ENCODE results near the gene SIPA1L3. TPM values are rescaled to one million over a fixed set of nuclear protein-coding genes. Genes with fewer than 3 reads are reported as not detected.
A peak's percentile ranks its signal among the peaks of the same experiment; 100 is the strongest.

The SIPA1L3 gene
- polyA plus RNA-seq, 12 donors, result 6.8 to 24.9 (median 9.1) TPM; not detected in 1

DNA sequence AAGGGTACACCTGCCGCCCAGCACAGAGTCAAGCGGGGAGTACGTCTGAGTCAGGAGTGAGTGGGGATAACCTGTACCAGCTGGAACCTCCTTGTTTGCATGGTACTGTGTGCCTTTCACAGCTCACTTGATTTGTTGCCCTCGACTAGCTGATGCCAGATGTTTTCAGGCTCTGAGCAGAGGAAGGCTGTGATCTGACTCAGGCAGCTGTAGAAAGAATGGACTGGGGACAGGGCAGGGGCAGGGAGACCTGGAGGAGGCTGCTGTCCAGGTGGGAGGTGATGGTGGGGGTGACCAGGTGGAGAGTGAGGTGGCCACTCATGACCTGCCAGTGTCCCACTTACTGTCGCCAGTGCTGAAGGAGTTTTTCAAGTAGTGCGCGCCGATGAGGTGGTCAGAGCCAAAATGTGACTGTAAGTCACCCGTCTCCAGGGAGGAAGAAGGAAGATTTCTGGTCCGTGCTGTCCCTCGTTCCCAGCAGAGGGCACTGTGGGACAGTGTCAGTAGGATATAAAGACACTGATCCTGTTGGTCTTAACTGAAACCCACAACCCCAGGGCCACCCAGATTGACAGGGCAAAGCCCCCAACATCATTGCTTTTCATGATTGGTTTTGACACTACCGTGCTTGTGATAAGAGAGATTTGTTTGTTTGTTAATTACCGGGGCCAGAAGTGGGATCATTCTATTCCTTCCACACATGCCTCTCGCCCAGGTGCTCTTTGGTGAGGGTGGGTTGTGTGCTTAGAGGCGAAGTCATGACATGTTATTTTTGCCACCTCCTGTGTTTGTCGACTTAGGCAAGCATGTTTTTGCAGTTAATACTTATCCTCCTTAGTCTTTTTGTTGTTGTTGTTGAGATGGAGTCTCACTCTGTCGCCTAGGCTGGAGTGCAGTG, 188.7 kb downstream of the SIPA1L3 start:
- DNase-seq, result peak; percentile 64

DNA sequence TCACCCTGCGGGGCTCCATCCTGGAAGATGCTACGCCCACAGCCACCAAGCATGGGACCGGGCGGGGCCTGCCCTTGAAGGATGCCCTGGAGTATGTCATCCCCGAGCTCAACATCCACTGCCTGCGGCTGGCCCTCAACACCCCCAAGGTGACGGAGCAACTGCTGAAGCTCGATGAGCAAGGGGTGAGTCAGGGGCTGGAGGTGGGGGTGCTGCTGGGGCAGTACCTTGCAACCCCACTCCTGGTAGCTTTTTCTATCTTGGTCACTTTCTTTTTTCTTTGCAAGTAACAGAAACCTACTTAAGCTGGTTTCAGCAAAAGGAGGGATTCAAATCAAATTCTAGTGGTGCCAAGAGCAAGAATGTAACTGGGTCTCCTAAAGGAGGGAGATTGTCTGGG, 193.0 kb downstream of the SIPA1L3 start:
- DNase-seq, result no peak

- no peak for DNase-seq
Observed at GRCh38 chr19:38100589-38100988, 193.6 kb downstream of the SIPA1L3 start.

DNA sequence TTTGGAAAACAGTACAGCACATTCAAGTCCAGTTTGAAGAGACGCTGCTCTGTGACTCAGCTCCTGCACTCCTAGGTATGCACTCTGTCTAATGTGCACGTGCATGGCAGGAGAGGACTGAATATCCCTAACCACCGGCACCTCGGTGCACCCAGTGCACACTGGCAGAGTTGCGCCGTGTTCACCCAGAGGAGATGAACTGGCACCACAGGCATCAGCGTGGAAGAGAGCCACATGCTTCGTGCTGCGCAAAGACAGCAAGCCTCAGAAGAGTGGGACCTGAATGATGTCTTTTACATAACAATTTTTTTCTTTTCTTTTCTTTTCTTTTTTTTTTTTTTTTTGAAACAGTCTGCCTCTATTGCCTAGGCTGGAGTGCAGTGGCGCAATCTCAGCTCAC, 194.7 kb downstream of the SIPA1L3 start:
- no peak for DNase-seq

- no peak for DNase-seq
Observed at GRCh38 chr19:38105574-38105973, 198.6 kb downstream of the SIPA1L3 start.

DNA sequence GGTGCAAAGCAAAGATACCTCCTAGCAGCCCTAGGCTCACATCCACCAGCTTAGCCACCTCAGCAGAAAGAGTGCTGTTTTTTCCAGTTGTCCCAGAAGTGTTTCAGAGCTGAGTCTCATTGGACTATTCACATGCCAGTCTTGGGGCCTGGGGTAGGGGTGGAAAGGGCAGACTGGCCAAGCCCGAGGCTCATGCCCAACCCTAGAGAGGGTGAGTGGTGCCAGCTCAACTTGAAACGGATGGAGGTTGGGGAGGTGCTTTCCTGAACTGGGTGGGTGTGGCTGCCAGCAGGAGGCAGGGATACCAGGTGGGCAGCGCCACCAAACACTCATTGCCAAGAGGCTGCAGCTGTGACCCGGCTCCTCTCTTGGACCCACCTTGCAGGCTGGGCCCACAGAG, 200.1 kb downstream of the SIPA1L3 start:
- DNase-seq, result no peak

DNA sequence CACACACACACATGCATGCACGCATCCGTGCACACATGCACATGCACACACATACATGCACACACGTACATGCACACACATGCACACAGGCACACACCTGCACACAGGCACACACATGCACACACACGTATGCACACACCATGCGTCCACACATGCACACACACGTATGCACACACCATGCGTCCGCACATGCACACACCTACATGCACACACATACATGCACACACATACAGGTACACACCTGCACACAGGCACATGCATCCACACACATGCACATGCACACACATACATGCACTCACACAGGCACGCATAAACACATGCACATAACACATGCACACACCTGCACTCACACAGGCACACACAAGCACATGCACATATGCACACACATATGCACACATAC, 204.9 kb downstream of the SIPA1L3 start:
- no peak for DNase-seq

DNA sequence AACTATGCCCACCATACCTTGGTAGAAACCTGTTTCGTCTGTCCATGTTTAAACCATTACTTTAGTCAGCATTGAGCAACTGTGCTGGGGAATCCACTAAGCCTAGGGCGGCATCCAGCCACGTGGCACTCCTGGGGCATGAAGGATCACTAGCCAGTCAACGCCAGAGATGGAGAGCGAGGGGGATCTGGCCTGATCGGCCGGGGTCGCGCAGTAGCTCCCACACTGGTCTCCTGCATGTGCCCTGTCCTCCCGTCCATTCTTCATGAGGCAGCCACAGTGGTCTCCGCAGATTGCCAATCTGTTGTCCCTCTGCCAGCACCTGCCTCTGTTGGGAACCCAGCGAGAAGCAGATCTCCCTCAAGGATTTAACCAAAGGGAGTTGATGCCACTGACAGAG, 207.6 kb downstream of the SIPA1L3 start:
- DNase-seq, result no peak

DNA sequence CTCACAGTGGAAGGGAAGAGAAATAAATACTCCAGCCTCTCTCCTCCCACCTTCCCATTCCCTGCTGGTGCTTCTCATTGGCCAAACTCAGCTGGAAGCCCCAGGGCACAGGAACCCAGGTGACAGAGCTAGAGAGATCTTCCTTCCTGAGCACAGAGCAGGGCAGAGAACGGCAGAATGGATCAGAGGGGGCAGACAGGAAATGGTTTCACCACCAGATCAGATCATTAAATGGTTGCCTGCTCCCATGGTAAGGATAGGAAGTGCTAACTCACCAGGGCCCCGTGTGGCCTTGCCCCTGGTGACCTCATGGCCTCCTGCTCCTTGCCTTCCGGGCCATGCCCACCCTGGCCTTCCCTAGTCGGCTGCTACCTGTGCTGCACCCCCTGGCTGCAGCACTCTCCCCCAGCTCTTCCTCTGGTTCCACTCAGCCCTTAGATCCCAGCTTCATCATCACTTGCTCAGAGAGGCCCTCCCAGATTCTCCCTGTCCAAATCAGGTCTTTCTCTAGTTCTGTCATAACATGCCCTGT, 208.3 kb downstream of the SIPA1L3 start:
- no peak for DNase-seq

GRCh38 chr19:38118176-38118575, 211.2 kb downstream of the SIPA1L3 start:
- DNase-seq, result no peak

- no peak for DNase-seq
Observed at GRCh38 chr19:38120471-38121025, 213.5 kb downstream of the SIPA1L3 start.

DNA sequence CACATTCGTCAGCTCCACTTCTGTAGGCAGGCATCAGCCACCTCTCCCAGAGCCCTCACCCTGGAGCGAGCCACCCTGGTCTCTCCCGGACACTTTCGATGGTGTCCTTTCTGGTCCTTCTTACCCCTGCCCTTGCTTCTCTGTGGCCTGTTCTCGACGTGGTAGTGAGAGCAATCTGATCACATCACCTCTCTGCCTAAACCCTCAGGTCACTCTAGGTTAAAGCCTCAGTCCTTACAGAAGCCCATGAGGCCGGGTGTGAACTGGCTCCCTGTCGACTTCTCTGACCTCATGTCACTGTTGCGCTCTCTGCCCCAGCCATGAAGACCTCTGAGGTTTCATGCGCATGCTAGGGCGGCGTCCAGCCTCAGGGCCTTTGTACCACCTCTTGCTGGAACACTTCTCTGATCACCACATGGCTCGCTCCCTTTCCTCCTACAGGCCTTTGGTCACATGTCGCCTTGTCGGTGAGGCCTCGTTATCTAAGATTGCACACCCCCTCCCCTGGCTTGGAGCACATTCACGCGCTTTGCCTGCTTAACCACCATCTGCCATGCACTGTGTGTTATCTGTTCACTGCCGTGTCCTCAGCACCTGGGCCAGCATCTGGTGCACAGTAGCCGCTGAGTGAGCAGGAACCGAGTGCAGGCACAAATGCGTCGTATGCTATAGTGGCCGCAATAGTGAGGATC, 215.5 kb downstream of the SIPA1L3 start:
- no peak for DNase-seq

- no peak for DNase-seq
Observed at GRCh38 chr19:38125238-38125637, 218.2 kb downstream of the SIPA1L3 start.

- no peak for DNase-seq
Observed at GRCh38 chr19:38130399-38130798, 223.4 kb downstream of the SIPA1L3 start.

DNA sequence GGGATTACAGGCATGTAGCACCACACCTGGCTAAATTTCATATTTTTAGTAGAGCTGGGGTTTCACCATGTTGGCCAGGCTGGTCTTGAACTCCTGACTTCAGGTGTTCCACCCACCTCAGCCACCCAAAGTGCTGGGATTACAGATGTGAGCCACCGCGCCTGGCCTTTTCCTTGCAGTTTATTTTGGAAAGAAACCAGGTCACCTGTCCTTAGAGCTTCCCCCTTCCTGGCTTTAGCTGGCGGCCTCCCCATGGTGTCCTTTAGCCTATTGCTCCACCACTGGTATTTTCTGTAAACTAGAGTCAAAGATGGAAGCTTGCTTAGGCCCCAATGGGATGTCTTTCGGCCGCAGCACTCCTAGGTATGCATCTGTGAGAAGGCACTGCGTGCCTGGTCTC, 225.8 kb downstream of the SIPA1L3 start:
- DNase-seq, result no peak

GRCh38 chr19:38133319-38133718, 226.3 kb downstream of the SIPA1L3 start:
- DNase-seq, result no peak

DNA sequence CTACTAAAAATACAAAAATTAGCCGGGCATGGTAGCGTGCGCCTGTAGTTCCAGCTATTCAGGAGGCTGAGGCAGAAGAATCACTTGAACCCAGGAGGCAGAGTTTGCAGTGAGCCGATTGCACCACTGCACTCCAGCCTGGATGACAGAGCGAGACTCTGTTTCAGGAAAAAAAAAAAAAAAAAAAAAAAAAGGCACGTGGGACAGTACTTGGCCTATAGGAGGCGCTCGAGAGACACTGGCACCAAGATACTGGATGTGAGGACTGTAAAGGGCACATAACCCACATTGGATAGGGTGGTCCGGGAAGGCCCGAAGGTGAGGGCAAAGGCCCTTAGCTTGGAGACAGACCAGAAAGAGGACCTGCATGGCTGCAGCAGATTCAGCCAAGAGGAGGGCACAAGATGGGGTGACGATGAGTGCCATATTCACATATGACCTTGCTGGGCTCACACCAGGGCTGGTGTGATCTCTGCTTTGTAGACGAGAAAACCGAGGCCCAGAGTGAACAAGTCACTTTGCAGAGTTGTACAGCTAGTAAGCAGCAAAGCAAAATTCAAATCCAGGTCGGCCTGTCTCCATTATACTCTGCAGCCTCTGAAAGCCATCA, 227.6 kb downstream of the SIPA1L3 start:
- no peak for DNase-seq

DNA sequence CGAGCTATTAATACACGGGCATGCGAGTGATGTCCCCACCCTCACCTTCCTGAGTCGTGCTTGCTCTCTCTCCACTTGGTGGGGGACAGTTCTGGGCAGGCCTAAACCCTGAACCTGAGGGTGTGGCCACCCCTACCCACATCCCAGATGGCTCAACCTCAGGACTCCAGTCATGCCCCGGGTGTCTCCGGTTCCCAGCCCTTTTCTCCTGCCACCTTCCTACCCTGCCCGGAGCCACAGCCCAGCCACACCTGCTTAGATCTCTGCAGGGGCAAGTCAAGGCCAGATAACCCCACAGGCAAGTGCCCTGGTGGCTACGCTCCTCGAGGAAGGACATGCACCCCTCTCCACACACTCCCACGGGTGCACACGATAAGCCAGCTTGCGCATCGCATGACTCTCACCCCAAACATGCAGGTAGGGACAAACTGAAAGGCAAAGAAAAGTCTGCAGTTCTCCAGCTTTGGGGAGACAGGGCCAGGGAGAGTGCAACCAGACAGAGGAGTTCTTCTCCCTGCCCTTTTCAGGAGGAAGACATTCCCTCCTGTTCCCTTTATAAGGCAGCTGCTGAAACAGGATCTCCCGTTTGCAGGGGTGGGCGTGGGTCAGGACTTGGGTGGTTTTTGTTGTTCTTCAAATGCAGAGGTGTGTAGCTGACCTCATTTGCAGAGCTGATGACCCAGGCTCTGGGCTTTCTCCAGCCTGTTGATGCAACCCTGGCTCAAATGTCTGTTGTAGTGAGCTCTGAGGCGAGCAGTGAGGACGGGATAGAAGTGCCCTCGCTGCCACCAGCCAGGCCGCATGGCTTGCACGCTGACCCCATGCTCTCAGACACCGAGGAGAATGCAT, 228.4 kb downstream of the SIPA1L3 start:
- DNase-seq, result no peak

GRCh38 chr19:38139122-38139521, 232.1 kb downstream of the SIPA1L3 start:
- no peak for DNase-seq

GRCh38 chr19:38141108-38141507, 234.1 kb downstream of the SIPA1L3 start:
- no peak for DNase-seq
